MM.1S (cell line): ENCODE measurements around the gene CCDC8.
"Not testable (repeated sequence)": the region's sequence is repeated elsewhere in the genome, so short reads cannot be mapped to it uniquely, and the experiment has no call there.

ENCODE experiments used
- DNase-seq: peaks from one replicate; pipeline ENCODE4 v3.0.0-alpha.2; 2015
- H2AFZ ChIP-seq: fragments of 300-600 bp; sonication (generic); 2 replicates; pipeline ENCODE4 v1.6.0; 2016; ENCODE audit warnings: antibody characterized with exemption, low read length
- H3F3A ChIP-seq: fragments of 300-600 bp; sonication (generic); 2 replicates; pipeline ENCODE4 v1.6.1; 2016; ENCODE audit warnings: mild to moderate bottlenecking, antibody characterized with exemption, low read length, moderate library complexity, mixed read lengths; ENCODE audit not compliant: insufficient read depth
- H3K27ac ChIP-seq: fragments of 300-600 bp; sonication (generic); 2 replicates; pipeline ENCODE4 v1.5.1; 2016; ENCODE audit warnings: mild to moderate bottlenecking, low read length
- H3K27me3 ChIP-seq: fragments of 300-600 bp; sonication (generic); replicated peaks from 2 replicates; pipeline ENCODE4 v1.6.0; 2016; ENCODE audit warnings: low read length; ENCODE audit not compliant: insufficient read depth
- H3K36me3 ChIP-seq: fragments of 300-600 bp; sonication (generic); replicated peaks from 2 replicates; pipeline ENCODE4 v1.6.1; 2016; ENCODE audit warnings: mild to moderate bottlenecking, low read length, mixed read lengths; ENCODE audit not compliant: insufficient read depth
- H3K4me1 ChIP-seq: fragments of 300-600 bp; sonication (generic); 2 replicates; pipeline ENCODE4 v1.6.1; 2016; ENCODE audit warnings: low read length, mixed read lengths
- H3K4me2 ChIP-seq: fragments of 300-600 bp; sonication (generic); 2 replicates; pipeline ENCODE4 v1.6.0; 2016; ENCODE audit warnings: low read depth, low read length
- H3K4me3 ChIP-seq: fragments of 300-600 bp; sonication (generic); 2 replicates; pipeline ENCODE4 v1.5.1; 2016; ENCODE audit warnings: low read length, mixed read lengths
- H3K79me2 ChIP-seq: fragments of 300-600 bp; sonication (generic); 2 replicates; pipeline ENCODE4 v1.6.1; 2016; ENCODE audit warnings: mixed run types, low read length, mixed read lengths
- H3K9ac ChIP-seq: fragments of 300-600 bp; sonication (generic); 2 replicates; pipeline ENCODE4 v1.6.1; 2016; ENCODE audit warnings: low read length, mixed read lengths
- H3K9me2 ChIP-seq: fragments of 300-600 bp; sonication (generic); replicated peaks from 2 replicates; pipeline ENCODE4 v1.6.1; 2016; ENCODE audit warnings: mild to moderate bottlenecking, low read length, mixed read lengths; ENCODE audit not compliant: insufficient read depth
- H3K9me3 ChIP-seq: fragments of 300-600 bp; sonication (generic); replicated peaks from 2 replicates; pipeline ENCODE4 v1.6.1; 2016; ENCODE audit warnings: mild to moderate bottlenecking, low read length, mixed read lengths; ENCODE audit not compliant: insufficient read depth
- H4K20me1 ChIP-seq: fragments of 300-600 bp; sonication (generic); 2 replicates; pipeline ENCODE4 v1.6.1; 2016; ENCODE audit warnings: mild to moderate bottlenecking, low read length, moderate library complexity, mixed read lengths; ENCODE audit not compliant: insufficient read depth
- EZH2 ChIP-seq: fragments of 300-600 bp; sonication (generic); optimal IDR thresholded peaks from 2 replicates; pipeline ENCODE3; 2017; ENCODE audit warnings: low read depth, mild to moderate bottlenecking, antibody characterized with exemption, low read length, mixed read lengths
- EZH2phosphoT487 ChIP-seq: fragments of 300-600 bp; sonication (generic); IDR thresholded peaks from 2 replicates; pipeline ENCODE4 v1.6.1; 2018; ENCODE audit warnings: antibody characterized with exemption, low read length
- TF ChIP-seq, protein P1 (sequence below): fragments of 300-600 bp; sonication (generic); IDR thresholded peaks from 2 replicates; pipeline ENCODE4 v1.5.1; 2016; ENCODE audit warnings: antibody characterized with exemption, low read length, mixed read lengths

The CCDC8 gene

DNA sequence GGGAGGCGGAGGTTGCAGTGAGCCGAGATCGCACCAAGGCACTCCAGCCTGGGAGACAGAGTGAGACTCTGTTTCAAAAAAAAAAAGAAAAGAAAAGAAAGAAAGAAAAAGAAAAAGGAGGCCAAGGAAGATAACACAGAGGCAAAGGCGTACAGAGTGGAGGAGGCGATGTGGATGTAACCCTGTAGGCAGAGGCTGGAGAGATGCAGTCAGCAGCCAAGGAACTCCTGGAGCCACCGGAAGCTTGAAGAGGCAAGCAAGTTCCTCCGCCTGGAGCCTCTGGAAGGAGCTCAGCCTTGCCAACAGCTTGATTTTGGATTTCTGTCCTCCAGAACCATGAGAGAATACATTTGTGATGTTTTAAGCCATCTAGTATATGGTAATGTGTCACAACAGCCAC is 6.7 kb upstream of the CCDC8 start:
- Histone ChIP-seq H2AFZ (no peak overlapping the region), H3K4me3 (no peak overlapping the region), H3K4me2 (no peak overlapping the region), H3K27ac (no peak overlapping the region), H3K9me3 (no peaks in the 10 kb centered on the region), H3K36me3 (no peaks in the 10 kb centered on the region), H4K20me1 (no peaks in the 10 kb centered on the region), H3K79me2 (no peaks in the 10 kb centered on the region), H3K27me3 (peaks cover 82% of the 10 kb centered on the region), H3K4me1 (no peaks in the 10 kb centered on the region), H3K9me2 (no peaks in the 10 kb centered on the region), H3F3A (no peaks in the 10 kb centered on the region), H3K9ac (no peak overlapping the region)
- TF ChIP-seq EZH2phosphoT487 (no peak), EZH2 (no peak)
- TF ChIP-seq, protein P1, sequence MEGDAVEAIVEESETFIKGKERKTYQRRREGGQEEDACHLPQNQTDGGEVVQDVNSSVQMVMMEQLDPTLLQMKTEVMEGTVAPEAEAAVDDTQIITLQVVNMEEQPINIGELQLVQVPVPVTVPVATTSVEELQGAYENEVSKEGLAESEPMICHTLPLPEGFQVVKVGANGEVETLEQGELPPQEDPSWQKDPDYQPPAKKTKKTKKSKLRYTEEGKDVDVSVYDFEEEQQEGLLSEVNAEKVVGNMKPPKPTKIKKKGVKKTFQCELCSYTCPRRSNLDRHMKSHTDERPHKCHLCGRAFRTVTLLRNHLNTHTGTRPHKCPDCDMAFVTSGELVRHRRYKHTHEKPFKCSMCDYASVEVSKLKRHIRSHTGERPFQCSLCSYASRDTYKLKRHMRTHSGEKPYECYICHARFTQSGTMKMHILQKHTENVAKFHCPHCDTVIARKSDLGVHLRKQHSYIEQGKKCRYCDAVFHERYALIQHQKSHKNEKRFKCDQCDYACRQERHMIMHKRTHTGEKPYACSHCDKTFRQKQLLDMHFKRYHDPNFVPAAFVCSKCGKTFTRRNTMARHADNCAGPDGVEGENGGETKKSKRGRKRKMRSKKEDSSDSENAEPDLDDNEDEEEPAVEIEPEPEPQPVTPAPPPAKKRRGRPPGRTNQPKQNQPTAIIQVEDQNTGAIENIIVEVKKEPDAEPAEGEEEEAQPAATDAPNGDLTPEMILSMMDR, result no peak
- no peak for DNase-seq

DNA sequence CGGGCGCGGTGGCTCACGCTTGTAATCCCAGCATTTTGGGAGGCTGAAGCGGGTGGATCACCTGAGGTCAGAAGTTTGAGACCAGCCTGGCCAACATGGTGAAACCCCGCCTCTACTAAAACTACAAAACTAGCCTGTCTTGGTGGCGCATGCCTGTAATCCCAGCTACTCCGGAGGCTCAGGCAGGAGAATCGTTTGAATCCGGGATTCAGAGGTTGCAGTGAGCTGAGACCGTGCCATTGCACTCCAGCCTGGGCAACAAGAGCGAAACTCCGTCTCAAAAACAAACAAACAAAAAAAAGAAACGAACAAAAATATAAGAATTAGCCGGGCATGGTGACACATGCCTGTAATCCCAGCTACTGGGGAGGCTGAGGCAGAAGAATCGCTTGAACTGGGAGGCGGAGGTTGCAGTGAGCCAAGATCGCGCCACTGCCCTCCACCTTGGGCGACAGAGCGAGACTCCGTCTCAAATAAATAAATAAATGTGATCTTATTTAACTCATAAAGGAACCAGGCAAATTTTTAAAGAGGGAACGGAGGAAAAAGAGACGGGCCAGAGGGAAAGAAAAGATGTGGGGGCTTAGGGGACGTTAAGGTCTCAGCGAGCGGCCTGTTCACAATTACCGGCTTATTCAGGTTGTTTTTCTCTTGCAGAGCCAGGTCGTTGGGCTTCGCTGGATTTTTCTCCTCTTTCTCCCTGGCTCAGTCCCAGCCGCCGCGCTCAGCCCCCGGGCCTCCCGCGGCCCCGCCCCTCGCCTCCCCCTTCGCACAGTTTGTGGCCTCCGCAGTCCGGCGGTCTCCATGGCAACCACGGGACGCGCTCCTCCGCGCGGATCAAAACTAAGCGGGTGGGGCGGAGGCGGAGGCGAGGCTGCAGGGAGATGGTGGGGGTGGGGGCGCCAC is 2.7 kb upstream of the CCDC8 start:
- not testable (repeated sequence) for H3K79me2 ChIP-seq, H4K20me1 ChIP-seq, H3K4me2 ChIP-seq, H3F3A ChIP-seq, H3K4me3 ChIP-seq, H2AFZ ChIP-seq, H3K27ac ChIP-seq, H3K4me1 ChIP-seq, H3K9ac ChIP-seq, H3K9me2 ChIP-seq, H3K36me3 ChIP-seq, DNase-seq, H3K9me3 ChIP-seq
- H3K27me3 ChIP-seq, result peaks cover 89% of the 10 kb centered on the region

DNA sequence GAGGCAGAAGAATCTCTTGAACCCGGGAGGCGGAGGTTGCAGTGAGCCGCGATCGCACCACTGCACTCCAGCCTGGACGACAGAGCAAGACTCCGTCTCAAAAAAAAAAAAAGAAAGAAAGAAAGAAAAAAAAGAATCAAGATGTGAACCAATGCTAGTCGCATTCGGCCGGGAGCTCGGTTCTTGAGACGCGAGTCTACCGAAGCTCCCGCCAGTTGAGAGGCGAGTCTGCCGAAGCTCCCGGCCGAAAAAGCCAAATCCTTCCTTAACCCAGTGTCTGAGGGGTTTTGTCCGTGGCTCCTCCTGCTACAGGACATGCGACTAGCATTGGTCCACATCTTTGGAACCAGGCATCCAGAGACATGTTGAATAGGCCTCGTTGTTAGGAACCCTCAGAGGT is 1.5 kb upstream of the CCDC8 start:
- not testable (repeated sequence) for H3K4me1 ChIP-seq, H3K4me3 ChIP-seq, H3K4me2 ChIP-seq, H4K20me1 ChIP-seq, H3K9ac ChIP-seq, H3K9me2 ChIP-seq, H3K9me3 ChIP-seq, H2AFZ ChIP-seq, DNase-seq, H3K79me2 ChIP-seq, H3K27ac ChIP-seq, H3F3A ChIP-seq, H3K36me3 ChIP-seq
- peaks cover 89% of the 10 kb centered on the region for H3K27me3 ChIP-seq

DNA sequence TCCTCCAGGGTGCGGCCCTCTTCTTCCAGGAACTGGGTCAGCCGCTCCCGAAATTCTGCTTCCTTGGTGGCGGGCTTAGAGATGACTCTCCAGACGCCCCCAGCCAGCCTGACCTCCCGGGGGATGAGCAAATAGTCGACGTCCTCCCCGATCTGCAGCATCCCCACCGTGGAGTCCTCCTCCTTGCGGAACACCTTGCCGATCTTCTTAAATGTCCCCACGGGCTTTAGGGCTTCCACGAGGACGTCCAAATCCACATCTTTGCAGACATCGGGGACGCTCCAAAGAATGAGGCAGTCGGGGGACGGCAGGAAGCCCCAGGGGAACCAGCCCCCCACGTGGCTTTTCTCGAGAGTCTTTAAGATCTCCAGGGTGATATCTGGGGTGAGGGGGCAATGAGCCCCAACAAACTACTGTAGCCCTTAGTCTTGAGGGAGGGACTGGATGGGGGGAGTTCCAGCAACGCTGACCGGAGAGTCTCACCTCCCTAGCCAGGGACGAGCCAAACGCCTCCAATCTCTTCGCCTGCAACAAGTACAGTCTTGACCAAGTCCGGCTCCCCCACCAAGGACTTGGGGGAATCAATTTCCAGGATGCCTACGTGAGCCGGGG is 608 bp downstream of the CCDC8 start:
- TF ChIP-seq, protein P1, result no peak
- TF ChIP-seq EZH2phosphoT487 (no peak), EZH2 (no peak)
- DNase-seq, result no peak
- H3K4me3 ChIP-seq, result no peak overlapping the region
- H3K9me3 ChIP-seq, result no peaks in the 10 kb centered on the region
- no peaks in the 10 kb centered on the region for H3K4me1 ChIP-seq
- no peaks in the 10 kb centered on the region for H3K79me2 ChIP-seq
- H3K27ac ChIP-seq, result no peak overlapping the region
- no peaks in the 10 kb centered on the region for H3F3A ChIP-seq
- H3K36me3 ChIP-seq, result no peaks in the 10 kb centered on the region
- no peaks in the 10 kb centered on the region for H3K9me2 ChIP-seq
- H4K20me1 ChIP-seq, result no peaks in the 10 kb centered on the region
- H3K4me2 ChIP-seq, result no peak overlapping the region
- no peak overlapping the region for H2AFZ ChIP-seq
- peaks cover 82% of the 10 kb centered on the region for H3K27me3 ChIP-seq
- no peak overlapping the region for H3K9ac ChIP-seq
